ENCODE data around the gene ZSWIM7. TPM values are rescaled to one million over a fixed set of nuclear protein-coding genes. Genes with fewer than 3 reads are reported as not detected.
"Not testable (repeated sequence)": the region's sequence is repeated elsewhere in the genome, so short reads cannot be mapped to it uniquely, and the experiment has no call there.

Gene ZSWIM7
- total RNA-seq, 2 experiments from 2014 or later, result 27.2 to 33.2 TPM

GRCh38 chr17:15942207-15942833 is 57.2 kb downstream of the ZSWIM7 start:
- H2AFZ ChIP-seq (ENCODE audit: low read length), result no peak overlapping the region
- H3K79me2 ChIP-seq (ENCODE audit: insufficient read depth, low read depth, low read length), result no peaks in the 10 kb centered on the region
- H3K4me1 ChIP-seq (ENCODE audit: insufficient read depth, low read length, poor library complexity, severe bottlenecking), result no peaks in the 10 kb centered on the region
- H4K20me1 ChIP-seq (ENCODE audit: insufficient read depth, low read length), result no peaks in the 10 kb centered on the region
- CTCF ChIA-PET (ENCODE audit: unreplicated experiment), result no interaction called here
- intact Hi-C loops (cut with micrococcal nuclease; ENCODE audit: unreplicated experiment), result no loop called here
- no peaks in the 10 kb centered on the region for H3K9me2 ChIP-seq (ENCODE audit: insufficient read depth, low read length)
- POLR2A ChIA-PET, result no interaction called here
- no peak overlapping the region for H3K4me2 ChIP-seq (ENCODE audit: low read length)
- H3K9me3 ChIP-seq (ENCODE audit: low read length), result no peaks in the 10 kb centered on the region
- no peaks in the 10 kb centered on the region for H3K36me3 ChIP-seq (ENCODE audit: insufficient read depth, low read length)
- no TSS peak for BruUV-seq (replicated peaks)
- TF ChIP-seq CTCF (conservative IDR thresholded peaks at IDR 0.05; ENCODE audit: low read length), result no peak
- no peak for TF ChIP-seq EZH2phosphoT487 (IDR thresholded peaks at IDR 0.05; ENCODE audit: borderline replicate concordance, low read depth, low read length)
- H3K27ac ChIP-seq (ENCODE audit: low read depth, low read length, poor library complexity, severe bottlenecking), result no peak overlapping the region
- H3K4me3 ChIP-seq (ENCODE audit: low read depth, low read length, poor library complexity, severe bottlenecking), result no peak overlapping the region
- no peak for DNase-seq (ENCODE audit: low spot score)

- Histone ChIP-seq H3K4me2 (ENCODE audit: low read length) (no peak overlapping the region), H3K27ac (ENCODE audit: low read depth, low read length, poor library complexity, severe bottlenecking) (no peak overlapping the region), H3K36me3 (ENCODE audit: insufficient read depth, low read length) (no peaks in the 10 kb centered on the region), H3K79me2 (ENCODE audit: insufficient read depth, low read depth, low read length) (no peaks in the 10 kb centered on the region), H4K20me1 (ENCODE audit: insufficient read depth, low read length) (no peaks in the 10 kb centered on the region), H3K4me1 (ENCODE audit: insufficient read depth, low read length, poor library complexity, severe bottlenecking) (no peaks in the 10 kb centered on the region), H3K9me3 (ENCODE audit: low read length) (no peaks in the 10 kb centered on the region), H3K9me2 (ENCODE audit: insufficient read depth, low read length) (no peaks in the 10 kb centered on the region), H2AFZ (ENCODE audit: low read length) (no peak overlapping the region), H3K4me3 (ENCODE audit: low read depth, low read length, poor library complexity, severe bottlenecking) (no peak overlapping the region)
- TF ChIP-seq CTCF (conservative IDR thresholded peaks at IDR 0.05; ENCODE audit: low read length) (no peak), EZH2phosphoT487 (IDR thresholded peaks at IDR 0.05; ENCODE audit: borderline replicate concordance, low read depth, low read length) (no peak)
- POLR2A ChIA-PET, result no interaction called here
- BruUV-seq (replicated peaks), result no TSS peak
- no peak for DNase-seq (ENCODE audit: low spot score)
- CTCF ChIA-PET (ENCODE audit: unreplicated experiment), result no interaction called here
- intact Hi-C loops (cut with micrococcal nuclease; ENCODE audit: unreplicated experiment), result no loop called here
Observed at GRCh38 chr17:15941781-15942180, 57.7 kb downstream of the ZSWIM7 start.

- CTCF ChIA-PET (ENCODE audit: unreplicated experiment); H3K9me2 ChIP-seq (ENCODE audit: insufficient read depth, low read length); intact Hi-C loops (cut with micrococcal nuclease; ENCODE audit: unreplicated experiment); H2AFZ ChIP-seq (ENCODE audit: low read length); POLR2A ChIA-PET; H3K79me2 ChIP-seq (ENCODE audit: insufficient read depth, low read depth, low read length); H4K20me1 ChIP-seq (ENCODE audit: insufficient read depth, low read length); DNase-seq (ENCODE audit: low spot score); H3K36me3 ChIP-seq (ENCODE audit: insufficient read depth, low read length); BruUV-seq (replicated peaks); H3K4me1 ChIP-seq (ENCODE audit: insufficient read depth, low read length, poor library complexity, severe bottlenecking); H3K4me3 ChIP-seq (ENCODE audit: low read depth, low read length, poor library complexity, severe bottlenecking); H3K9me3 ChIP-seq (ENCODE audit: low read length); H3K4me2 ChIP-seq (ENCODE audit: low read length); H3K27ac ChIP-seq (ENCODE audit: low read depth, low read length, poor library complexity, severe bottlenecking): not testable (repeated sequence)
Observed at GRCh38 chr17:15936481-15936880, 63.0 kb downstream of the ZSWIM7 start.
